ENCODE results near the gene SAP30. TPM values are rescaled to one million over a fixed set of nuclear protein-coding genes. Genes with fewer than 3 reads are reported as not detected.

Gene SAP30
- total and polyA plus RNA-seq, 2 donors from 2014 or later: 6.7 to 16.5 TPM

DNA sequence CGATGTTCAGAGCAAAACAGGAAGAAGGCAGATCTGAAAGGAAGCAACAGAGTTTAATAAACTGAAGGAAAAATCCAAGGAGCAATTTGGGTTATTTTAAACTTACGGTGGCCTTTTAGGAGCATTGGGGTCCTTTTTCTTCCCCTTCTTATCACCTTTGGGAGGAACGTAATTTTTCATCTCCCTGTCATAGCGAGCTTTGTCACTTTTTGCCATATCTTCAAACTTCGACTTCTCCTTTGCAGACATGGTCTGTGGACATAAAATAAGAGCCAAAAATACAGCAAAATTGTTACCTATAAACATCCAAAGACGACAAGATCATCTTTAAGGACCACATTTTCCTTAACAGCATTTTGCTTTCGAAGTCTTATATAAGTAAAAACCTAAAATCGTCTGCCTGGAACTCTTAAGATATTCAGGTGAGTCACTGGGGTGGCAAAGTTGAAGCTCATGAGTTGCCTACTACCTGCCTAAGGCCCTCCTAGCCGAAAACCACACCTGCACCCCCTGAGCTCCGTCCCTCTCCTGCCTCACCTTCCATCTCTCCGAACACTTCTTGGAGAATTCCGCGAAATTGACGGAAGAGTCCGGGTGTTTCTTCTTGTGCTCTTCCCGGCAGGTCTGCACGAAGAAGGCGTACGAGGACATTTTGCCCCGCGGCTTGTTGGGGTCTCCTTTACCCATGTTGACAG is 37.6 kb upstream of the SAP30 start:
- peaks cover 3 to 13% (median 10%) of the 10 kb centered on the region in 3 donors for H3K36me3 ChIP-seq (ENCODE audit: control insufficient read depth in 2 of 3, insufficient read depth in 3 of 3, low read length in 3 of 3)
- FAIRE-seq (no peak), DNase-seq (no peak)
- H3K4me3 ChIP-seq (ENCODE audit: low read length in 3 of 3): peak overlapping the region; percentile 81 to 91 (median 85)
- H3K27ac ChIP-seq (ENCODE audit: low read depth in 2 of 2, low read length in 2 of 2): peak overlapping the region; percentile 97 to 99
- H3K9me3 ChIP-seq (ENCODE audit: control insufficient read depth in 2 of 3, insufficient read depth in 1 of 3, low read length in 3 of 3): no peaks in the 10 kb centered on the region
- intact Hi-C loops (cut with DNase I): no loop called here
- peaks cover 0 to 12% (median 0%) of the 10 kb centered on the region in 3 donors for H3K4me1 ChIP-seq (ENCODE audit: control insufficient read depth in 2 of 3, insufficient read depth in 2 of 3, low read depth in 1 of 3, low read length in 3 of 3)
- TF ChIP-seq, protein P1, sequence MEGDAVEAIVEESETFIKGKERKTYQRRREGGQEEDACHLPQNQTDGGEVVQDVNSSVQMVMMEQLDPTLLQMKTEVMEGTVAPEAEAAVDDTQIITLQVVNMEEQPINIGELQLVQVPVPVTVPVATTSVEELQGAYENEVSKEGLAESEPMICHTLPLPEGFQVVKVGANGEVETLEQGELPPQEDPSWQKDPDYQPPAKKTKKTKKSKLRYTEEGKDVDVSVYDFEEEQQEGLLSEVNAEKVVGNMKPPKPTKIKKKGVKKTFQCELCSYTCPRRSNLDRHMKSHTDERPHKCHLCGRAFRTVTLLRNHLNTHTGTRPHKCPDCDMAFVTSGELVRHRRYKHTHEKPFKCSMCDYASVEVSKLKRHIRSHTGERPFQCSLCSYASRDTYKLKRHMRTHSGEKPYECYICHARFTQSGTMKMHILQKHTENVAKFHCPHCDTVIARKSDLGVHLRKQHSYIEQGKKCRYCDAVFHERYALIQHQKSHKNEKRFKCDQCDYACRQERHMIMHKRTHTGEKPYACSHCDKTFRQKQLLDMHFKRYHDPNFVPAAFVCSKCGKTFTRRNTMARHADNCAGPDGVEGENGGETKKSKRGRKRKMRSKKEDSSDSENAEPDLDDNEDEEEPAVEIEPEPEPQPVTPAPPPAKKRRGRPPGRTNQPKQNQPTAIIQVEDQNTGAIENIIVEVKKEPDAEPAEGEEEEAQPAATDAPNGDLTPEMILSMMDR (IDR thresholded peaks at IDR 0.05; ENCODE audit: borderline replicate concordance, extremely low read depth, insufficient read depth): no peak
- no peaks in the 10 kb centered on the region for H3K27me3 ChIP-seq (ENCODE audit: control insufficient read depth, insufficient read depth, low read length)
- H3K9ac ChIP-seq (ENCODE audit: low read length in 3 of 3): peak overlapping the region; percentile 44 to 75 (median 72)

DNA sequence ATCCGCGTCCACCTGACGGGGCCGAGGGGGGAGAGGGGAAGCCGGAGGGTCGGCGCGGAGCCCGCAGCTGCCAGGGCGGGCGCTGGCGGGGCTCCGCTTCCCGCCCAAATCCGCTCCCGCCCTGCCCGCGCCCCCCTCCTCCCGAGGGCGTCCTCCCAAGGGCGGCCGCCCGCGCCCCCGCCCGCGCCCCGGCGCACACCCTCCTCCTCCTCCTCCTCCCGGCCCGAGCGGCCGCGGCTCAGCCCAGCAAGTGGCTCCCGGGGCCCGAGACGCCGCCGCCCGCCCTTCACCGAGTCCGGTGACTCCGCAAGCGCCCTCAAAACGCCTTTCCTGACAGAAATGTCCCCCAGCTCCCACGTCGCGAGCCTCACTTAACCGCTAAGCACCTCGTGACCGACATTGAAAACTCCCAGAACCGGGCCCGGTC is 37.1 kb upstream of the SAP30 start:
- H3K36me3 ChIP-seq (ENCODE audit: control insufficient read depth in 2 of 3, insufficient read depth in 3 of 3, low read length in 3 of 3): peaks cover 3 to 10% (median 9%) of the 10 kb centered on the region in 3 donors
- peaks cover 0 to 12% (median 0%) of the 10 kb centered on the region in 3 donors for H3K4me1 ChIP-seq (ENCODE audit: control insufficient read depth in 2 of 3, insufficient read depth in 2 of 3, low read depth in 1 of 3, low read length in 3 of 3)
- peak overlapping the region; percentile 89 to 97 (median 92) for H3K9ac ChIP-seq (ENCODE audit: low read length in 3 of 3)
- peak; percentile 61 to 93 (median 83) for DNase-seq
- TF ChIP-seq, protein P1 (IDR thresholded peaks at IDR 0.05; ENCODE audit: borderline replicate concordance, extremely low read depth, insufficient read depth): no peak
- peak overlapping the region; percentile 81 to 96 (median 91) for H3K4me3 ChIP-seq (ENCODE audit: low read length in 3 of 3)
- intact Hi-C loops (cut with DNase I): no loop called here
- peak overlapping the region; percentile 97 to 99 for H3K27ac ChIP-seq (ENCODE audit: low read depth in 2 of 2, low read length in 2 of 2)
- no peaks in the 10 kb centered on the region for H3K9me3 ChIP-seq (ENCODE audit: control insufficient read depth in 2 of 3, insufficient read depth in 1 of 3, low read length in 3 of 3)
- no peak for FAIRE-seq
- H3K27me3 ChIP-seq (ENCODE audit: control insufficient read depth, insufficient read depth, low read length): no peaks in the 10 kb centered on the region

DNA sequence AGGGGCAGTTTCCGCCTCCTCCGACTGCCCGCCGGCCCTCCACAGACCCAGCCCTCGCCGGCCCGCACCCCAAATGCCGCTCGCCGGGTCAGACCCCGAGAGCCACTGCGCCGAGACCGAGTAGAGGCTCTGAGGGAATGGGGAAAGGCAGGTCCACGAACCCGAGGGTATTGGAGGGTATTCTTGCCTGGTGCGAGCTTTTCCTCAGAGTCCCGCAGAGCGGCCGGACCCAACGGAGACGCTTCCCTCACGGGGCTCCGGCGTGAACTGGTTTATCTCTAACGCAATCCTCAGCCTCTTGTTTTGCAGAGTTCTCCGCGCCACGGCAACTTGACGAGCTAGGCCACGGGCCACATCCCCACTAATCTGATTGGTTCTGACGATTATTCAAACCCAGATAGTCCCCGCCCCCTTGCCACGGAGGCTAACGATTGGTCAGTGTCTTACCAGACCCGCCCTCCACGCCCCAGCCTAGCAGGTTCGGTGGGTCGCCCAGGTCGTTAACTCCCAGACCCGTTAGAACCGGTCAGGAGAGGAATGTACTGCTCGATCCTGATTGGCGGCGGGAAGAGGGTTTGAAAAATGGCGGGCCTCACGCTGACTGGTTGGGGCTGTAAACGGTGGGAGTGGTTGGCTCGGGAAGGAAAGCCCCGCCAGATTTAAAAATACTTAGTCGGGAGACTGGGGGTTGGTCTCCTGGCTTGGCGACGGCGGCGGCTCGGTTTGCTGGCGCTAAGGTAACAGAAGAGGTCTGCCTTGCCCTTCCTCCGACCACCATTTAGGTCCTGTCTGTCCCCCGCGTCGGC is 36.5 kb upstream of the SAP30 start, which contains the start of gene HMGB2:
HMGB2 (minus strand) TSS at position 274 of the 806 bp plus-strand sequence. CDS start 709 bp downstream, outside the sequence.
- no peaks in the 10 kb centered on the region for H3K27me3 ChIP-seq (ENCODE audit: control insufficient read depth, insufficient read depth, low read length)
- peak; percentile 98 for FAIRE-seq
- TF ChIP-seq, protein P1 (IDR thresholded peaks at IDR 0.05; ENCODE audit: borderline replicate concordance, extremely low read depth, insufficient read depth): no peak
- peak within 1 kb of the TSS; percentile 90 to 96 (median 91) for H3K4me3 ChIP-seq (ENCODE audit: low read length in 3 of 3)
- peaks cover 3 to 10% (median 9%) of the 10 kb centered on the region in 3 donors for H3K36me3 ChIP-seq (ENCODE audit: control insufficient read depth in 2 of 3, insufficient read depth in 3 of 3, low read length in 3 of 3)
- peaks cover 0 to 12% (median 0%) of the 10 kb centered on the region in 3 donors for H3K4me1 ChIP-seq (ENCODE audit: control insufficient read depth in 2 of 3, insufficient read depth in 2 of 3, low read depth in 1 of 3, low read length in 3 of 3)
- H3K9ac ChIP-seq (ENCODE audit: low read length in 3 of 3): peak within 1 kb of the TSS; percentile 89 to 97 (median 92)
- DNase-seq: peak; percentile 100
- intact Hi-C loops (cut with DNase I): no loop called here
- no peaks in the 10 kb centered on the region for H3K9me3 ChIP-seq (ENCODE audit: control insufficient read depth in 2 of 3, insufficient read depth in 1 of 3, low read length in 3 of 3)
- H3K27ac ChIP-seq (ENCODE audit: low read depth in 2 of 2, low read length in 2 of 2): peak within 1 kb of the TSS; percentile 97 to 99
